OCI-M1 (cell line): ENCODE measurements around the gene CAMK2G.
"Not testable (repeated sequence)": the region's sequence is repeated elsewhere in the genome, so short reads cannot be mapped to it uniquely, and the experiment has no call there.

Source experiments
- DNase-seq: peaks from one replicate; lab custom pipeline; 2025; lab: John Stamatoyannopoulos, UW

Gene CAMK2G

GRCh38 chr10:73790886-73791625 is 83.3 kb downstream of the CAMK2G start:
- DNase-seq = no peak

GRCh38 chr10:73789659-73790055 is 84.7 kb downstream of the CAMK2G start:
- no peak for DNase-seq

DNA sequence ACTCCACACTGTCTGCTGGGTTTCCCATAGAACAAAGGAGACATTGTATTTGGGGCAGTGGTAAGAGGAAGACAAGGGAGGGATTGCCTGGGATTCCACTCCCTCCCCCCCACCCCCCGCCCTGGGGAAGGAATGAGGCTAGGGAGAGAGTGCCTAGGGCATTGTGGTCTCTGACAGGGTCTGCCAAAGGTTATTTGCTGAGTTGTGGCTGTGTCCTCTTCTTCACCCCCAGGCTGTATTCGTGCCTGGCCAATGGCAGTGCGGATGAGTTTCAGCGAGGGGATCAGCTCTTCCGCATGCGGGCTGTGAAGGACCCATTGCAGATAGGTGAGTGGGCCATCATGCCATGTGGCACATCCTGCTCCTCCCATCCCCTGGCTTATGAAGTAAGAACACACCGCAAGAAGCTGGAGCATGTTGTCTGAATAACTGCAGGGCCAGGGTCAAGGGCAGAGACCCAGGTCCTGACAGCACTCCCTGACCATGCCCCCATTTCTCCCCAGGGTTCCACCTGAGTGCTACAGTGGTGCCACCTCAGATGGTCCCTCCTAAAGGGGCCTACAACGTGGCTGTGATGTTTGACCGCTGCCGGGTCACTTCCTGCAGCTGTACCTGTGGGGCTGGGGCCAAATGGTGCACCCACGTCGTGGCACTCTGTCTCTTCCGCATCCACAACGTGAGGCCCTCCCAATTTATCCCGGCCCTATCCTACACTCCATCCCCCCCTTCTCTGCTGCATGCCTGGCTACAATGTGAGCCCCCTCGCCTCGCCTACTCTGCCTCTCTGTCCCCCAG is 85.3 kb downstream of the CAMK2G start:
- DNase-seq = no peak

DNA sequence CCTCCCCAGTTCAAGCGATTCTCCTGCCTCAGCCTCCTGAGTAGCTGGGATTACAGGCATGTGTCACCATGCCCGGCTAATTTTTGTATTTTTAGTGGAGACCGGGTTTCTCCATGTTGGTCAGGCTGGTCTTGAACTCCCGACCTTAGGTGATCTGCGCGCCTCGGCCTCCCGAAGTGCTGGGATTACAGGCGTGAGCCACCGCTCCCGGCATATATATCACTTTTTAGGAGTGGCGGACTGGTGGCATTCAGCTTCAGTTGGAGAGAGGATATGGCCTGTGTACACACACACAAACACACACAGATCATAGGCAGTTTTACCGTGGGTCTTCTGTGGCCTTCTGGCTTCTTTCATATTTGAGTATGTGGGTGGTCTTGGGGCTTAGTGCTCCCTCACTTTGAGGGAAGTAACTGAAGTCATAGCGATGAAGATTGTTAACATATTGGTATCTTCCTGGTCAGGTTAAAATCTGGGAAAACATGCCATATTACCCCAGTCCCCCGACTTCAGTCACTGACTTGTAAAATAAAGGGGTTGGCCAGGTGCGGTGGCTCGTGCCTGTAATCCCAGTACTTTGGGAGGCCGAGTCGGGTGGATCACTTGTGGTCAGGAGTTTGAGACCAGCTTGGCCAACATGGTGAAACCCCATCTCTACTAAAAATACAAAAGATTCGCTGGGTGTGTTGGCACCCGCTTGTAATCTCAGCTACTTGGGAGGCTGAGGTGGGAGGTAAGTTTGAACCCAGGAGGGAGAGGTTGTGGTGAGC is 87.1 kb downstream of the CAMK2G start:
- DNase-seq = not testable (repeated sequence)

DNA sequence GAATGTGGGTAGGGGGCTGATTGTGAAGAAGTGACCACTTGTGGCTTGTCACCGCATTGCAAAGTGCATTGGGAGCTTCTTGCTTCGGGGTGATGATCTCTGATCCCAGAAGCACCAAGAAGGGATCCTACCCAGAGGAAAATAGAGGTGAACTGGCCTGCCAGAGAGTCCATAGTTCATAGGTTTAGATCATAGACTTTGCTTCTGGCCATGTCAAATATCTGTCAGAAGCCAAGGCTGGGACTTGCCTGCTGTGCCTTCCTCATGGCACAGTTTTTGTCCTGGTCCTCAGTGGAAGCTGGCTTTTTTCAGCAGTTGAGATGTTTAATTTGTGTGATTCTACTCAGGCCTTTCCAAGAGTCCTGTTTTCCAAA is 87.9 kb downstream of the CAMK2G start:
- DNase-seq = no peak

DNA sequence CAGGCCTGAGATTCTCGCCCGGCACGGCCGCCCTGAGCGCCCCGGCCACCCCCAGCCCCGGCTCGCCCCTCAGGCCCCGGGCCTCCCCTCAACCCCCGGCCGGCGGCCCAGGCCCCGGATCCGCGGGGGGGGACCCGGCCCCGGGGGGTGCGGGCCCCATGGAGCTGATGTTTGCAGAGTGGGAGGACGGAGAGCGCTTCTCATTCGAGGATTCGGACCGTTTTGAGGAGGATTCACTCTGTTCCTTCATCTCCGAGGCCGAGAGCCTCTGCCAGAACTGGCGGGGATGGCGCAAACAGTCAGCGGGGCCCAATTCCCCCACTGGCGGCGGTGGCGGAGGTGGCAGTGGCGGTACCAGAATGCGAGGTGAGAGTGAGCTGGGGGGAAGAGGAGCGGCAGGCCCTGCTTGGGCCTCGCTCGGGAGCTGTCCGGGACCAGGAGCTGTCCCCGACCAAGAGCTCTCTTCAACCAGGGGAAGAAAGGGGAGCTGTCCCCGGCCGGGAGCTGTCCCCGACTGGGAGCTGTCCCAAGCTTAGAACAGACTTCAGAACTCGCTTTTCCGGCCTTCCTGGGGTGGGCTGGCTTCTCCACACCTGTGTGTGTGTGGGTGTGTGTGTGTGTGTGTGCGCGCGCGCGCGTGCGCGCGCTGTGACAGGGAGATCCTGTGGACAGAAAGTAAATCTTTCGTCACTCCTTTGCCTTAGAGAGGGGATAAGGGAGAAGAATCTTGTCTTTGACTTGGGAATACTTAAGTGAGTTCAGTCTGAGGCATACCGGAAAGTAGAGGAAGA is 88.4 kb downstream of the CAMK2G start:
- peak; percentile 52 for DNase-seq

- peak; percentile 97 for DNase-seq
These were observed 89.1 kb downstream of the CAMK2G start, which contains the start of gene ZSWIM8 for GRCh38 chr10:73785211-73785720. Gene ZSWIM8, plus strand, starts transcription at chr10:73785606. Its CDS starts 273 bp downstream, at chr10:73785879.

- peak; percentile 19 for DNase-seq
These were observed 91.6 kb downstream of the CAMK2G start for GRCh38 chr10:73782749-73783085.

- peak; percentile 95 for DNase-seq
These were observed 92.2 kb downstream of the CAMK2G start, which contains the start of gene CHCHD1 for GRCh38 chr10:73781879-73782748. Gene CHCHD1, plus strand, starts transcription at chr10:73782048. Its CDS starts 28 bp downstream, at chr10:73782076.

DNA sequence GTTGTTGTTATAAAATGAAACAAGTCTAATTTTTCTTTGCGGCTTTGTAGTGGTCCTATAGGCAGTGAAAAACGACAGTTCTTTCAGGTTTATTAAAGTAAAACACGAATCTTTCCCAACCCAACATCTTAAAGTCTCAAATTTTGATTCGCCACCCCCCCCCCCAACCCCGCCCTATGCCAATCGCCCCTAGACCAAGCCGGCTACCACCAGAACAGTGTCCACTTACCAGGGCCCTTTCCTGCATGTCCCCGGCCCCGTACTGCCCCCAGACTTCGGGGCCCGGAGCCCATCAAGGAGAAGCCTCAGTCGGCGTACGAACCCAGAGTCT is 92.8 kb downstream of the CAMK2G start:
- DNase-seq = no peak

DNA sequence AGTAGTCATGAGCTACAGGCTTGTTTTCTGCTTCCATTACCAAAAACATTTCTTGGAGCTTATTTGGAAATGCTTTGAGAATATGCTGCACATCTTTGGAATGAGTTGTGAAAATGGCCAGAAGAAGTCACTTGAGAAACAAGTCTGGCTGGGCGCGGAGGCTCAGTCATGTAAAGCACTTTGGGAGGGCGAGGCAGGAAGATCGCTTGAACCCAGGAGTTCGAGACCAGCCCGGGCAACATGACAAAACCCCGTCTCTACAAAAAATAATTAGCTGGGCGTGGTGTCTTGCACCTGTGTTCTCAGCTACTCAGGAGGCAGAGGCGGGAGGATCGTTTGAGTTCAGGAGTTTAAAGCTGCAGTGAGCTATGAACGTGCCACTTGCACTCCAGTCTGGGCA is 93.4 kb downstream of the CAMK2G start:
- no peak for DNase-seq

- DNase-seq = no peak
These were observed 94.1 kb downstream of the CAMK2G start for GRCh38 chr10:73780301-73780700.

DNA sequence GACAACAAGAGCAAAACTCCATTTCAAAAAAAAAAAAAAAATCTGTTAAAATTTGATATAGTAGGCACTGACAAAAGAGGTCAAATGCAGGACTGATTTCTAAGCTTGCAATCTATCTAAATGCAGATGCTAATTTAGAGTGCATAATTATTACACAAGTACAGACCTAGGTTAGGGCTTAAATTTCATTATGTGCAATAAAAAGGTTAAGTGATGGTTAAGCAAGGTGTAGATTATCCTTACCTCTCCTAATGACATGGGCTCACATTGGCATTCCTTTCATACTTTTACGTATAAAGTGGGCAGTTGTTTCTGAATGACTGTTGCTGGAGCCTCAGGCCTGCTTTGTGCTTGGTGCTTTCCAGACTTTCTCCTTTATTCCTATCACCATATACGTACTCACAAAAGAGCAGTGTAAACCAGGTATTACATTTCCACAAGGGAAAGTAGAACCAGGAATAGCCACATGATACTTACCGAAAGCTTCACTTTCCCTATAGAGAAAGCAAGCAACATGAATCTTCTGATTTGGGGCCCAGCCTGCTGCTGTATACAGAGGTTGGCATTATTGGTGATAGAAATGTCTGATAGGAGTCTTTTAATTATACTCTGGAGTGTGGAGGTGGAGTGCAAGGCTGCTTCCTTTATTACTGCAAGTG is 94.7 kb downstream of the CAMK2G start:
- no peak for DNase-seq

DNA sequence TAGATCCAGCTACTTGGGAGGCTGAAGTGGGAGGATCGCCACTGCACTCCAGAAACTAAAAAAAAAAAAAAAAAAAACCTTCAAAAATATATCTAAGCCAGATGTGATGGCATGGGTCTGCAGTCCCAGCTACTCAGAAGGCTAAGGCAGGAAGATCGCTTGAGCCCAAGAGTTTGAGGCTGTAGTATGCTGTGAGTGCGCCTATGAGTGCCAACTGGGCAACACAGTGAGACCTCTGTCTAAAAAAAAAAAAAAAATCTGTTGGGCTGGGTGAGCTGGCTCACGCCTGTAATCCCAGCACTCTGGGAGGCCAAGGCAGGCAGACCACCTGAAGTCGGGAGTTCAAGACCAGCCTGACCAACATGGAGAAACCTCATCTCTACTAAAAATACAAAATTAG is 95.3 kb downstream of the CAMK2G start:
- DNase-seq = no peak

DNA sequence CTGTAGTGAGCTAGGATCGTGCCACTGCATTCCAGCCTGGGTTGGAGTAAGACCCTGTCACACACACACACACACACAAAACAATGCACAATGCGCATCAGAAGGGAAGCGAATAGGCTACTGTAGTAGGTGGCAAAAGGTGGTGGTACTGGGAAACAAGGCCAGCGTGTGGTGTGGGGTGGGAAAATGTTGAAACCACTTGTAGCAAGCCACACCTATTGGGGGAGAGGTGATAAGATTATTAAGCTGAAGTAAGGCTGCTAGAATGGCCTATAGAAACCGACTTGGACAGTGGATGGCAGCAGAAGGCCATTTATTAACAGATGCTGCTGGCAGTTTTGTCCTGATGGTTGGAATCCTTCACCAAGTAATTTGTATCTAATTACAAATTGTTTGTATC is 99.7 kb downstream of the CAMK2G start:
- DNase-seq = peak; percentile 82

GRCh38 chr10:73773152-73773879 is 101.0 kb downstream of the CAMK2G start:
- no peak for DNase-seq

GRCh38 chr10:73772281-73773151 is 101.8 kb downstream of the CAMK2G start:
- peak; percentile 91 for DNase-seq

GRCh38 chr10:73771722-73772280 is 102.6 kb downstream of the CAMK2G start:
- DNase-seq = peak; percentile 91
